ENCODE measurements around the gene POLN.

POLN gene

DNA sequence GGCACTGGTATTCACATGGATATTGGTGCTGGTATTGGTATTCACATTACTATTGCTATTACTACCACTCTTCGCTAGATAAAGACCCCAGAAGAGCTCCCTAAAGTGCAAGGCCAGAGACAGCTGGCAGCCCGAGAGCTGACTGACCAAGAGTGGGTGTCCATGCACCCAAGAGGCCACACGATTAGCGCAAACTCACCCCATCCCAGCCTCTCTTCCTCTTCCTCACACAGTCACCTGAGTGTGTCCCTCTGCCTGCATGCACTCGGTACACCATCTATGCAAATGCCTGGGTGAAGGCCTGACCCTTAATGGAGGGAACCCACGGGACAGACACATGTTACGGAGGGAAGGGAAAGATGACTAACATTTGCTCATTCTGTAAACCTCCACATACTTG is 86.7 kb downstream of the POLN start:
- H3K4me3 ChIP-seq (ENCODE audit: low read depth, low read length), result no peak overlapping the region
- TF ChIP-seq CTCF (IDR thresholded peaks at IDR 0.05; ENCODE audit: insufficient read depth, low read depth, low read length, missing control alignments), result no peak
- no peak for DNase-seq (ENCODE audit: low read depth)

DNA sequence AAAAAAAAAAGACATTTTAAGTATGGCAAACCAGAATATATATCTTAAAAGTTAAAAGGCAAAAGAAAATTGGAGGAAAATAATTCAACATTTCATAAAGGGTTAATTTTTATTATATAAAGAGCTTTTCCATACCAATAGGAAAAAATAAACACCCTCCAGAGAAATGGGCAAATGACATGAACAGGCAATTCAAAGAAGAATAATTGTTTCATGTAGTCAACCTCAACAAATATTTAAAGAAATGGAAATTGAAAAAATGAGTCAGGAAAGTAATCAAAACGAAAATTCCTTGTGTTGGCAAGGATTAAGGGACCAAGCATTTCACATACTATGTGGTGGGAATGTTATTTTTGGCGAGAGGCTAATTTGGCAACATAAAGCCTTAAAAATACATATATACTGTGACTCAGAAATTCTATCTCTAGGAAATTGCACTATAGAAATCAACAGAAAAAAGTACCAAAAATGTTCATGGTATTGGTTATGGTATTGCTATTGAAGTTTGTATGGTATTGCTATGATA is 87.6 kb downstream of the POLN start:
- no peak for DNase-seq (ENCODE audit: low read depth)
- H3K4me3 ChIP-seq (ENCODE audit: low read depth, low read length), result no peak overlapping the region
- no peak for TF ChIP-seq CTCF (IDR thresholded peaks at IDR 0.05; ENCODE audit: insufficient read depth, low read depth, low read length, missing control alignments)

DNA sequence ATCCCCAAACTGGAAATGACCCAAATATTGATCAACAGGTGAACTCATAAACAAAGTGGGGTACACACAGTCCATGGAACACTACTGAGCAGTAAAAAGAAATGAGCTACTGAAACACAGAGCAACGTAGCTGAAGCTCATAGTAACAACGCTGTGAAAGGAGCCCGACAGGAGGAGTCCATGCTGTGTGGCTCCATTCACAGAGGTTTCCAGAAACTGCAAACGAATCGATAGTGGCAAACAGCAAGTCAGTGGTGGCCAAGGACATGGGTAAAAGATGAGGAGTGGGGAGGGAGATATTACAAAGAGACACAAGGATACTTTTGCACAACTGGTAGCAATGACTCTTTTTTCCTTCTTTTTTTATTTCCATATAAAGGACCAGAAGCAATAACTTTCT is 90.4 kb downstream of the POLN start:
- H3K4me3 ChIP-seq (ENCODE audit: low read depth, low read length), result no peak overlapping the region
- no peak for TF ChIP-seq CTCF (IDR thresholded peaks at IDR 0.05; ENCODE audit: insufficient read depth, low read depth, low read length, missing control alignments)
- no peak for DNase-seq (ENCODE audit: low read depth)

DNA sequence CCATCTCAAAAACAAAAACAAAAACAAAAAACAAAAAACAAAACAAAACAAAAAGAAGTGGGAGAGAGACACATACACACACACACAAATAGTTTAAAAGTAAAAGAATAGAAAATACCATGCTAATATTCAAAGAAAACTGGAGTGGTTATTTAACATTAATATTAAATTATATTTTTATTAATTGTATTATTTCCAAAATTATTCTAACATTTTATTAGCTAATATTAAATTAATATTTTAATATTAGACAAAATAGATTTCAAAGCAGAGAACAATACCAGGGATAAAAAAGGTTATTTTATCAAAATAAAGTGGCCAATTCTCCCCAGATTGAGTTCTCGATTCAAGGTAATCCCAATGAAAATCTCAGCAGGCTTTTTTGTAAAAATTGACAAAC is 91.8 kb downstream of the POLN start:
- H3K4me3 ChIP-seq (ENCODE audit: low read depth, low read length), result no peak overlapping the region
- TF ChIP-seq CTCF (IDR thresholded peaks at IDR 0.05; ENCODE audit: insufficient read depth, low read depth, low read length, missing control alignments), result no peak
- DNase-seq (ENCODE audit: low read depth), result no peak

GRCh38 chr4:2142630-2143427 is 99.1 kb downstream of the POLN start:
- H3K4me3 ChIP-seq (ENCODE audit: low read depth, low read length), result no peak overlapping the region
- TF ChIP-seq CTCF (IDR thresholded peaks at IDR 0.05; ENCODE audit: insufficient read depth, low read depth, low read length, missing control alignments), result no peak
- no peak for DNase-seq (ENCODE audit: low read depth)

- DNase-seq (ENCODE audit: low read depth), result peak; percentile 23
- no peak for TF ChIP-seq CTCF (IDR thresholded peaks at IDR 0.05; ENCODE audit: insufficient read depth, low read depth, low read length, missing control alignments)
- H3K4me3 ChIP-seq (ENCODE audit: low read depth, low read length), result no peak overlapping the region
These were observed 100.0 kb downstream of the POLN start for GRCh38 chr4:2141762-2142451.

All from GM12865 (cell line).